ENCODE data around the gene ESYT1. TPM values are rescaled to one million over a fixed set of nuclear protein-coding genes. Genes with fewer than 3 reads are reported as not detected.

ESYT1 gene
- total and polyA plus RNA-seq, 9 of the 15 experiments (the other 6 are each of a cell fraction or from before 2014, with no cell fraction given) = 132 to 420 (median 164) TPM

- TF ChIP-seq MAZ (CRISPR knock-in tag; conservative IDR thresholded peaks at IDR 0.05 in 1 of 2, IDR thresholded peaks at IDR 0.05 in 1 of 2) = 0 out of 4 replicates have a peak, but pooled peaks of 1 of the 2 experiments have one; percentile 10
- no peak for TF ChIP-seq ZNF165 (CRISPR knock-in tag; IDR thresholded peaks at IDR 0.05; ENCODE audit: borderline replicate concordance)
- TF ChIP-seq KLF10 (CRISPR knock-in tag; IDR thresholded peaks at IDR 0.05) = no peak
- no peak for TF ChIP-seq ZBTB34 (CRISPR knock-in tag; IDR thresholded peaks at IDR 0.05)
- TF ChIP-seq NKRF (IDR thresholded peaks at IDR 0.05; ENCODE audit: borderline replicate concordance) = peak; percentile 89
- peak; percentile 16 for TF ChIP-seq BRD9 (IDR thresholded peaks at IDR 0.05; ENCODE audit: low read depth, partially characterized antibody)
- no peak for TF ChIP-seq ZNF41 (CRISPR knock-in tag; conservative IDR thresholded peaks at IDR 0.05)
- peak; percentile 71 for TF ChIP-seq USF1 (CRISPR knock-in tag; IDR thresholded peaks at IDR 0.05)
- TF ChIP-seq ARID1B (IDR thresholded peaks at IDR 0.05) = no peak
- no peak for TF ChIP-seq MYBL2 (IDR thresholded peaks at IDR 0.05; ENCODE audit: low read depth)
- no peak for TF ChIP-seq MYBL2 (CRISPR knock-in tag; IDR thresholded peaks at IDR 0.05; ENCODE audit: borderline replicate concordance)
- no peak for TF ChIP-seq UBTF (IDR thresholded peaks at IDR 0.05; ENCODE audit: borderline replicate concordance in 1 of 2, low read depth in 2 of 2, low read length in 2 of 2)
- TF ChIP-seq FOXA3 (CRISPR knock-in tag; conservative IDR thresholded peaks at IDR 0.05 in 1 of 2, IDR thresholded peaks at IDR 0.05 in 1 of 2) = 0 out of 4 replicates have a peak, but pooled peaks of 1 of the 2 experiments have one; percentile 39
- TF ChIP-seq CXXC5 (CRISPR knock-in tag; IDR thresholded peaks at IDR 0.05) = peak; percentile 27
- TF ChIP-seq MEIS2 (IDR thresholded peaks at IDR 0.05; ENCODE audit: partially characterized antibody) = no peak
- no peak for TF ChIP-seq TRIM24 (IDR thresholded peaks at IDR 0.05)
- TF ChIP-seq FOXP1 (CRISPR knock-in tag; IDR thresholded peaks at IDR 0.05) = 0 out of 2 replicates have a peak, but pooled peaks have one; percentile 3
- no peak for TF ChIP-seq TSC22D4 (tag; IDR thresholded peaks at IDR 0.05)
- TF ChIP-seq RBFOX2 (IDR thresholded peaks at IDR 0.05; ENCODE audit: low read depth, low read length) = peak; percentile 80
- peak; percentile 53; the same call in 1 of the 2 replicates for TF ChIP-seq RAD51 (IDR thresholded peaks at IDR 0.05; ENCODE audit: borderline replicate concordance, low read depth)
Observed at GRCh38 chr12:56104815-56105608, 23.1 kb upstream of the ESYT1 start (continued).

Data from K562 (cell line).